C4-2B (cell line): Measurements from ENCODE around the gene ZNF276.

Experiments
- CTCF ChIP-seq: fragments of 450-650 bp; conservative IDR thresholded peaks from 2 replicates; pipeline ENCODE4 v1.5.1; 2017; ENCODE audit warnings: mild to moderate bottlenecking
- ZFX ChIP-seq: fragments of 450-650 bp; IDR thresholded peaks from 2 replicates; pipeline ENCODE4 v1.6.1; 2017

DNA sequence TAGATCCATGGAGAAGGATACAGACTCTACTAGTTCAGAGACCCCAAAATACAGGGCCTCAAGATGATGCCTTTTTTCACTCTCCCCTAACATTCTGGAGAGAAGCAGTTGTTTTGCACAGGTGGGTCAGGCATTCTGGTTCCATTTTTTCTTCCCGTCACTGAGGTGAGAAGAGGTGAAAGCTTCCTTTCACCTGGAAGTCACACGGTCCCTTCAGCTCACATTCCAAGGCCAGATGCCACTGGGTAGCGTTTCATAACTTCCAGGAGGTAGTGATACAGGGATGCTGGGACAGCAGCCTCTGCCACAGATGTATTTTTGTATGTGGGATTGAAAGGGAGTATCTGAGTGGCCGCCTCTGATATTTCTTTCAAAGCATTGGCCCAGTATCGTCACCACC is 32.9 kb upstream of the ZNF276 start:
- TF ChIP-seq CTCF, result no peak
- TF ChIP-seq ZFX, result no peak
